GM23248 (cell line): Measurements from ENCODE around the gene SPTB. TPM values are rescaled to one million over a fixed set of nuclear protein-coding genes. Genes with fewer than 3 reads are reported as not detected.

Experiments used
- DNase-seq: peaks from one replicate; pipeline ENCODE4 v3.0.0-alpha.2; 2015
- H2AFZ ChIP-seq: fragments of 200-600 bp; sonication (generic); 2 replicates; pipeline ENCODE4 v1.6.1; 2016; ENCODE audit warnings: antibody characterized with exemption
- H3F3A ChIP-seq: fragments of 200-600 bp; sonication (generic); 2 replicates; pipeline ENCODE4 v1.6.1; 2016; ENCODE audit warnings: mild to moderate bottlenecking, antibody characterized with exemption, mixed run types; ENCODE audit not compliant: insufficient read depth
- H3K27ac ChIP-seq: fragments of 200-600 bp; sonication (generic); 2 replicates; pipeline ENCODE4 v1.5.1; 2016; ENCODE audit warnings: mild to moderate bottlenecking
- H3K27me3 ChIP-seq: fragments of 200-600 bp; sonication (generic); replicated peaks from 2 replicates; pipeline ENCODE4 v1.6.1; 2016; ENCODE audit warnings: mild to moderate bottlenecking; ENCODE audit not compliant: insufficient read depth
- H3K36me3 ChIP-seq: fragments of 200-600 bp; sonication (generic); 2 replicates; pipeline ENCODE4 v1.6.1; 2016; ENCODE audit warnings: low read depth, mild to moderate bottlenecking
- H3K4me1 ChIP-seq: fragments of 200-600 bp; sonication (generic); 2 replicates; pipeline ENCODE4 v1.6.1; 2016; ENCODE audit warnings: mild to moderate bottlenecking; ENCODE audit not compliant: insufficient read depth
- H3K4me2 ChIP-seq: fragments of 200-600 bp; sonication (generic); one replicate; pipeline ENCODE4 v1.6.1; 2016; ENCODE audit warnings: mild to moderate bottlenecking; ENCODE audit not compliant: unreplicated experiment
- H3K4me3 ChIP-seq: fragments of 200-600 bp; sonication (generic); 2 replicates; pipeline ENCODE4 v1.5.1; 2016; ENCODE audit warnings: mild to moderate bottlenecking
- H3K79me2 ChIP-seq: fragments of 200-600 bp; sonication (generic); 2 replicates; pipeline ENCODE4 v1.6.1; 2016; ENCODE audit warnings: mild to moderate bottlenecking; ENCODE audit not compliant: insufficient read depth
- H3K9ac ChIP-seq: fragments of 200-600 bp; sonication (generic); 2 replicates; pipeline ENCODE4 v1.6.1; 2016; ENCODE audit warnings: mild to moderate bottlenecking
- H3K9me2 ChIP-seq: fragments of 200-600 bp; sonication (generic); 2 replicates; pipeline ENCODE4 v1.6.1; 2016; ENCODE audit warnings: mixed run types, mild to moderate bottlenecking, moderate library complexity; ENCODE audit not compliant: insufficient read depth
- H3K9me3 ChIP-seq: fragments of 200-600 bp; sonication (generic); one replicate; pipeline ENCODE4 v1.6.1; 2017; ENCODE audit warnings: low read depth
- H4K20me1 ChIP-seq: fragments of 200-600 bp; sonication (generic); 2 replicates; pipeline ENCODE4 v1.6.0; 2016; ENCODE audit not compliant: insufficient read depth
- EZH2 ChIP-seq: fragments of 200-600 bp; sonication (generic); IDR thresholded peaks from 2 replicates; pipeline ENCODE4 v1.6.1; 2018; ENCODE audit warnings: antibody characterized with exemption, mild to moderate bottlenecking; ENCODE audit not compliant: insufficient read depth, poor library complexity, severe bottlenecking
- EZH2phosphoT487 ChIP-seq: fragments of 200-600 bp; sonication (generic); IDR thresholded peaks from 2 replicates; pipeline ENCODE4 v1.6.1; 2018; ENCODE audit warnings: antibody characterized with exemption, moderate library complexity, mild to moderate bottlenecking, low read depth; ENCODE audit not compliant: insufficient read depth
- WGBS, 2 experiments: methylation state at CpG; one replicate each; pipeline ENCODE4 v1.1.6; 2015 to 2017; ENCODE audit warnings: low lambda C conversion rate in 2 of 2, low coverage in 1 of 2; ENCODE audit errors: missing lambda C conversion rate in 2 of 2; 5-methylcytosine and 5-hydroxymethylcytosine counted together
- in situ Hi-C: fragments of 300-500 bp; cut with MboI; formaldehyde crosslinking; loops from 2 replicates; pipeline ENCODE4 v1.15.0; 2020
- polyA plus RNA-seq: library from polyadenylated mRNA; unstranded; fragments of >200 nt; fragmentation: Nextera tagmentation; extraction: Ambion mirVana; gene quantifications from 2 replicates; pipeline ENCODE4 v1.2.1, GENCODE V29; 2016
- total RNA-seq: library from RNA; depleted of rRNA; stranded (reverse); fragments of >200 nt; shearing (Covaris generic); gene quantifications from 2 replicates; pipeline ENCODE4 v1.2.3, GENCODE V29; 2014

SPTB gene
- total and polyA plus RNA-seq, 2 experiments from 2014 or later, result 0.06 to 0.11 TPM

DNA sequence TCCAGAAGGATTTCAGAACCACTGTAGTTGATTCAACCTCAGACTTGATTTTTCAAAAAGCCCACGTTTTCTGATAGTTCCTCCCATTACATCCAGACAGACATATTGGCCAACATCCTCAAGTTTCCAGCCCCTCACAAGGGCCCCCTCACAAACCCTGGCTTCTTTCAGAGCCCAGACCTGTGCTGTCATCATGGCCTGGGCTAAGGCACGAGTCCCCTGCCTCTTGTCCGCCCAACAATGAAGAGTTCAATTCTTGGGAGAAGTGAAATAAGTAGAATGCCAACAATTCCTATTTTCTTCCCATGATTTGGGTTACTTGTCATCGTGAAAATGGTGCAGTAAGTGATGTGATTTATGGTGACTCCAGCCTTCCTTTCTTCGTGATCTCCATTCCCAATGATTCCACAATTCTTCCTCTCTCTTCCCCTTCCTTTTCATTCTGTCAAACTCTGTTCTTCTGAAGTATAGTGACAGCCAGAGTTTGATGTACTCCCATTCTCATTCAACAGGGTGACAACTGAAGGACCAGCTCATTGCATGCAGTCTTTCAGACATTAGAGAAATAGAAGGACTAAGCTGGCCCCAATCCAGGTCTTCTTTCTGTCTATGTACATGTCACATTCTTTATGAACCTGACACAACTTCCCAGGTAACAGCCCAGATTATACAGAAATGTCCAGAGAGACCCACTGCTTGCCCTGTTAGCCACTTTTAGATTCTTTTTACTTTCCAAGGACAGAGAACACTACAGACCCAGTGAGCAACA lies 29.2 kb downstream of the SPTB start:
- no peak overlapping the region for H3K4me3 ChIP-seq
- 28 to 29% methylated on average over 5 of the region's 5 CpGs for WGBS, 2 experiments
- no peak for DNase-seq
- H3K9me2 ChIP-seq, result no peaks in the 10 kb centered on the region
- no peaks in the 10 kb centered on the region for H3K4me1 ChIP-seq
- H3K27ac ChIP-seq, result no peak overlapping the region
- H3K36me3 ChIP-seq, result no peaks in the 10 kb centered on the region
- no peaks in the 10 kb centered on the region for H4K20me1 ChIP-seq
- no peak overlapping the region for H2AFZ ChIP-seq
- no peaks in the 10 kb centered on the region for H3F3A ChIP-seq
- in situ Hi-C loops, result no loop called here
- peaks cover 74% of the 10 kb centered on the region for H3K27me3 ChIP-seq
- H3K4me2 ChIP-seq, result no peak overlapping the region
- TF ChIP-seq EZH2phosphoT487 (no peak), EZH2 (no peak)
- no peaks in the 10 kb centered on the region for H3K79me2 ChIP-seq
- H3K9me3 ChIP-seq, result no peaks in the 10 kb centered on the region
- H3K9ac ChIP-seq, result no peak overlapping the region

DNA sequence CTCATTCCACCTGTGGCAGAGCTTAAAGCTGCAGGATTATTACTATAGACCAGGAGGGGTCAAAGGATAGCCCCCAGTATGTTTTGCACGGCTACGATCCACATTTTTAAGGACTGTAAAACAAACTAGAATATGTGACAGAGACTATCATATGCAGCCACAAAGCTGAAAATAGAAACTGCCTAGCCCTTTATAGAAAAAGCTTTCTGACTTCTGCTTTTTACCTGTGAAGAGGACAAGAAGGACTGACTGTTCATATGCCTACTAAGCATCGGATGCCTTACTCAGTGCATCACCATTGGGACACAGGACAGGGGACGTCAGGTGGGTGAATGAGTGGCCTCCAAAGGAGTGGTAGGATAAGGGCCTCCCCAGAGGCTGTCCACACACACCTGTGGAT lies 29.8 kb downstream of the SPTB start:
- in situ Hi-C loops, result no loop called here
- 48 to 49% methylated on average over 4 of the region's 4 CpGs for WGBS, 2 experiments
- TF ChIP-seq EZH2phosphoT487 (no peak), EZH2 (no peak)
- no peaks in the 10 kb centered on the region for H3F3A ChIP-seq
- no peak overlapping the region for H3K4me3 ChIP-seq
- no peak overlapping the region for H3K27ac ChIP-seq
- no peaks in the 10 kb centered on the region for H4K20me1 ChIP-seq
- no peak overlapping the region for H2AFZ ChIP-seq
- H3K36me3 ChIP-seq, result no peaks in the 10 kb centered on the region
- H3K4me2 ChIP-seq, result no peak overlapping the region
- no peaks in the 10 kb centered on the region for H3K9me2 ChIP-seq
- no peak overlapping the region for H3K9ac ChIP-seq
- no peaks in the 10 kb centered on the region for H3K9me3 ChIP-seq
- no peak for DNase-seq
- H3K27me3 ChIP-seq, result peaks cover 76% of the 10 kb centered on the region
- no peaks in the 10 kb centered on the region for H3K79me2 ChIP-seq
- no peaks in the 10 kb centered on the region for H3K4me1 ChIP-seq

DNA sequence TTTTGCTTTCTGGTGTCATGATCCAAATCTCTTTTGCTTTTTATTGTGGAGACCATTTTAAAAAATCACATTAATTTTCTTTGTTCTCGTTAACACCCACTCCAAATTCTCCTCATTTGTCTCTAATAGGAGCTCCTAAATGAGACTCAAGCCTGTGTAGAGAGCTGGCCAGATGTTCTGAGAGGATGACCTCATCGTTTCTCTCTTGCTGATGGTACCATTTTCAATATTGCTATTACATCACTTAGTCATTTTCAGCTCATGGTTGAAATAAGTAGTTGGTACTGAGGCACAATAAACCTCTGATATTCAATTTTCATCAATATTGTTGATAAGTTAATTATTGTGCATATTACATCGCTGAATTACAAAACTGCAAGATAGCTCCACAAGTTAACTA lies 31.5 kb downstream of the SPTB start:
- no peaks in the 10 kb centered on the region for H3K9me3 ChIP-seq
- no peaks in the 10 kb centered on the region for H3F3A ChIP-seq
- no peak overlapping the region for H3K4me3 ChIP-seq
- no peak overlapping the region for H3K9ac ChIP-seq
- H3K27me3 ChIP-seq, result peaks cover 91% of the 10 kb centered on the region
- H3K79me2 ChIP-seq, result no peaks in the 10 kb centered on the region
- in situ Hi-C loops, result no loop called here
- H3K4me1 ChIP-seq, result no peaks in the 10 kb centered on the region
- H3K4me2 ChIP-seq, result no peak overlapping the region
- no peak overlapping the region for H3K27ac ChIP-seq
- DNase-seq, result peak; percentile 8
- no peak for TF ChIP-seq EZH2phosphoT487
- TF ChIP-seq EZH2, result no peak
- WGBS, 2 experiments, result 36 to 40% methylated on average over 3 of the region's 3 CpGs
- no peak overlapping the region for H2AFZ ChIP-seq
- H4K20me1 ChIP-seq, result no peaks in the 10 kb centered on the region
- no peaks in the 10 kb centered on the region for H3K36me3 ChIP-seq
- no peaks in the 10 kb centered on the region for H3K9me2 ChIP-seq

DNA sequence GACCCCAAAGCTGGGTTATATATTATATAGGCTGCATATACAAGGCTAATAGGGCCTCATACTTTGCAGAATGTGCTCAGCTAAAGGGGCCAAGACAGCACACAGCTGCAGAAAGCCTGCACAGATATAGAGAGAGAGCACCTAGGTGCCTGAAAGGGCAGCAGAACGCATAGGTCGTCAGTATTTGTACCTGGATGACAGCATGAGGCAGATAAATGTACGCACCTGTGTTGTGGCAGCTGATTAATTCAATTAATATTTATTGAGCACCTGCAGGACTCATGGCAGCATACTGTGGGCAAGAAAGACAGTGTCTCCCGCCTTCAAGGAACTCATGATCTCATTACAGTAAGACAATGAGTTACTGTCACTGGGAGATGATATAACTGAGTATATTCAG lies 33.4 kb downstream of the SPTB start:
- Histone ChIP-seq H2AFZ (no peak overlapping the region), H3K9me3 (no peaks in the 10 kb centered on the region), H3K36me3 (no peaks in the 10 kb centered on the region), H3K9me2 (no peaks in the 10 kb centered on the region), H3K4me3 (no peak overlapping the region), H3K27me3 (peaks cover 82% of the 10 kb centered on the region), H3K4me1 (no peaks in the 10 kb centered on the region), H3F3A (no peaks in the 10 kb centered on the region), H3K4me2 (no peak overlapping the region), H3K79me2 (no peaks in the 10 kb centered on the region), H4K20me1 (no peaks in the 10 kb centered on the region), H3K27ac (no peak overlapping the region), H3K9ac (no peak overlapping the region)
- 47 to 51% methylated on average over 4 of the region's 4 CpGs for WGBS, 2 experiments
- no peak for DNase-seq
- in situ Hi-C loops, result no loop called here
- TF ChIP-seq EZH2phosphoT487 (no peak), EZH2 (no peak)
